Superior temporal gyrus (tissue), 1 donor: ENCODE measurements around the gene TMEM63A.
A peak's percentile ranks its signal among the peaks of the same experiment; 100 is the strongest.

Source experiments
- DNase-seq: peaks from one replicate; pipeline ENCODE4 v3.0.0-alpha.2; 2016; ENCODE audit errors: extremely low spot score

TMEM63A gene

DNA sequence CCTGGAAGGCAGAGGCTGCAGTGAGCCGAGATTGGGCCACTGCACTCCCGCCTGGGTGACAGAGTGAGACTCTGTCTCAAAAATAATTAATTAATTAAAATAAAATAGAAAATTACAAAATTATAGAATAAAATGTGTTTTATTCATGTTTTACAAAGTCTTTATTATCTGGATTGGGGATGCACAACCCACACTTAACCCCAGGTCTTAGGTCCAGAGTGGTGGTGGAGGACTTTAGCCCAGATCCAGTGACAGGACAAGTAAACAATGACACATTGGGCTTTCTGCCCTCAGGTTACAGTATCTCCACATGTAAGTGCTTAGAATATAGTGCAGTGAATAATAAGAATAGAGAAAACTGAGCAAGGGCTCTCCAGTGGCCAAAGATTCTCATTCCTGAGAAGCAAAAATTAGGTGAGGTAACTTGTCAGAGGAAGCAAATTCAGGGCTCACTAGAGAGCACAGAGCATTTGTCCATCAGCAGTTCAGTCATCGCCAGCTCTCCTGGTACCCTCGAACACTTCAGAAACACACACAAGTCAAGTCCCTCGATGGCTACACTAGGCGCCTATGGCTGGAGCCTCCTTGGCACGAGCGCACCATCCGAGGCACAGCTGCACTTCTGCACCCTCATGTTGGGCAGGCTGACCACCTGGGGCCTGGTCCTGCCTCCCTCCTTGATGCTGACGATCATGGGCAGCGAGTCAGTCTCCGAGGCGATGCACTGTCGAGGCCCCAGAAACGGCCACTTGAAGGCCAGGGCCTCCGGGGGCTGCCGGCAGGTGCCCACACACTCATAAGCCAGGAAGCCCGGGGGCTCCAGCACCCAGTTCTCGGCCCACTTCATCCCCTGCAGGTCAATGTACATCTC lies 4.2 kb upstream of the TMEM63A start:
- no peak for DNase-seq

DNA sequence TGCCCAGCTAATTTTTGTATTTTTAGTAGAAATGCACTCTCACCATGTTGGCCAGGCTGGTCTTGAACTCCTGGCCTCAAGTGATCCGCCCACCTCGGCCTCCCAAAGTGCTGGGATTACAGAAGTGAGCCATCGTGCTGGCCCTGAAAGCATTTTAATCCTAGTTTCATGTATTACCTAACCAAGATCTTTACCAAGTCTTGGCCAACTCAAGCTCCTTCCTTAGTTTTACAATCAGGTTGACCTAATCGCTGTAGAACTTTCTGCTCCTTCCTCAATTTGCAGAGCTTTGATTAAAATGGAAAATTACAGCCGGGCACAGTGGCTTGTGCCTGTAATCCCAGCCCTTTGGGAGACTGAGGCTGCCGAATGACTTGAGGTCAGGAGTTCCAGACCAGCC lies 3.2 kb upstream of the TMEM63A start:
- DNase-seq, result no peak

GRCh38 chr1:225883616-225884265 lies 1.6 kb upstream of the TMEM63A start:
- DNase-seq, result no peak

DNA sequence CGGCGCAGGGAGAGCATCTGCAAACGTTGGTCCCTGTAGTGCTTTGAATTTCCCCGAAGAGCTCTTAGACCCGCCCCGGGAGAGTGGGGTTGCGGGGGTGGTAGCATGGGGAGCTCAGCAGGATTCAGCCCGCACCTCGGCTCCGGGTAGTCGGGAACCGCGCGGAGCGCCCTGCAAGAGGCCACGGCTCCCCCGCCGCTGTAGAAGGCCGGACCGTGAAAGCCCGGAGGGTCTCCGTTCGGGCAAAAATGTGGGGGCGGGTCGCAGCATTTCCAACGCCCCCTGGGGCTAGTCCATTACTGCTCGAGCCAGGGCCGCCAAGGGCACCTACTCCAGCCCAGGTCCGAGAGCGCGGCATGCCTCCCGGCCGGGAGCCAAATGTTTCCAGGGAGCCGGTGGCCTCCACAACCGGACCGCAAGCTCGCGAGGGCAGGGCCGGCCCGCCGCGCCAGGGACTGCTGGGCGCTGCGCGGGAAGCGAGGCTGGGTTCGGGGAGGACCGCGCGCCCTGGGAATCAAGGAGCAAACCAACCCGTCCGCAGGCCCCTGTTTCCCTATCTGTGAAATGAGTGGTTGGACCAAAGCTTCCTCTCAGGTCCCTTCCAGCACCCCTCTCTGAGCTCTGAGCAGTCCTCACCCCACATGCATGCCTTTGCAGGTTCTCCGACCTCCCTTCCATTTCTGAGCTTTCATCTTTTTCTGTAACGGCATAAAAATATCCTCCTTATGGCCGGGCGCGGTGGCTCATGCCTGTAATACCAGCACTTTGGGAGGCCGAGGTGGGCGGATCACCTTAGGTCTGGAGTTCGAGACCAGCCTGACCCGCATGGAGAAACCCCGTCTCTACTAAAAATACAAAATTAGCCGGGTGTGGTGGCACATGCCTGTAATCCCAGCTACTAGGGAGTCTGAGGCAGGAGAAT lies 775 bp upstream of the TMEM63A start:
- DNase-seq, result peak; percentile 43

GRCh38 chr1:225881081-225881958 lies 860 bp downstream of the TMEM63A start:
- DNase-seq, result no peak

GRCh38 chr1:225880636-225881035 lies 1.5 kb downstream of the TMEM63A start:
- DNase-seq, result peak; percentile 66

DNA sequence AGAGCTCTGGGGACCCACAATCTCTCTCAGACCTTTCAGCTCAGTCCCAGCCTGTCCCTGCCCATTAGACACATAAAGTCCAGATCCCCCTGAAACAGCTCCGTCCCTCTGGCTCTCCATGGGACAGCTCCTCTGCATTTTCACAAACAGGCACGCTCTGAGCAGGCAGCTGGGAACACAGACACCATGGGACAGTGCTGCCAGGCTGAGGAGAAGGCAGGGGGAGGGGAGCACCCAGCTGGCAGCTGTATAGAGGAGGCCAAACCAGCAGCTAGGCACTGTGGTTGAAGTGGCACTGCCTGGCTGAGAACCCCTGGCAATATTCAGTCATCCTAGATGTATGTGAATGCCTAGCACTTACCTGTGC lies 2.0 kb downstream of the TMEM63A start:
- DNase-seq, result peak; percentile 85

DNA sequence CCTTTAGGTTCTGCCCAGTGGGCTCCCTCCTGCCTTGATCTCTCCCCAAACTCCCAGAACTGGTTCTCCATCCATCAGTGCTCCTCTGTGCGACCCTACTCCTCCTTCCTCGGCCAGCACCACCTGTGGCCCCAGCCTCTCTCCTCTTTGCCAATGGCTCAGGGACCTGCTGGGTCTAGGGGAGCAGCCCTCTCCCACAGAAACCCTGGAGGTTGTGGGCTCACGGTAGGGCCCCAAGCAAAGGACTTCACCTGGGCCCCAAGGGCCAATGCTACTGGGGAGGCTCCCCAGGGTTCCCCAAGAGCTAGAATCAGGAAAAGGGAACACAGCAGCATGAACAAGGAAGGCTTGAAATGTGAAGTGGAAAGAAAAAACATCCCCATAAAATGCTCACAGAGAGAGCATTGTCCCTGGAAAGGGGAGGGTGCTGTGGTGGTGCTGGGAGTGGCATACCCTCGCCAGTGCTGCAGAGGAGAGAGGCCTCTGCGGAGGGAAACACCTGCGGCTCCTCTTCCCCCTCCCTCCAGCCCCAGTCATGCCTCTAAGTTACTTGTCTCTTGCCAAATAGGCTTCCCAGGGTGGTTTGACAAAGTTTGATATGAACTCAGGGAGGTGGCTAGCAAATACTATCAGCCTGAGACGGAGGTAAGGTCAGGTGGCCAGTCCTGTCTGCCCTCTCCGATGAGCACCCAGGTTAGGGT lies 2.5 kb downstream of the TMEM63A start:
- peak; percentile 81 for DNase-seq

GRCh38 chr1:225878282-225878681 lies 3.9 kb downstream of the TMEM63A start:
- DNase-seq, result no peak

- DNase-seq, result peak; percentile 97
Measured at GRCh38 chr1:225877580-225877979, 4.6 kb downstream of the TMEM63A start.

- DNase-seq, result peak; percentile 61
Measured at GRCh38 chr1:225876900-225877510, 5.2 kb downstream of the TMEM63A start.

DNA sequence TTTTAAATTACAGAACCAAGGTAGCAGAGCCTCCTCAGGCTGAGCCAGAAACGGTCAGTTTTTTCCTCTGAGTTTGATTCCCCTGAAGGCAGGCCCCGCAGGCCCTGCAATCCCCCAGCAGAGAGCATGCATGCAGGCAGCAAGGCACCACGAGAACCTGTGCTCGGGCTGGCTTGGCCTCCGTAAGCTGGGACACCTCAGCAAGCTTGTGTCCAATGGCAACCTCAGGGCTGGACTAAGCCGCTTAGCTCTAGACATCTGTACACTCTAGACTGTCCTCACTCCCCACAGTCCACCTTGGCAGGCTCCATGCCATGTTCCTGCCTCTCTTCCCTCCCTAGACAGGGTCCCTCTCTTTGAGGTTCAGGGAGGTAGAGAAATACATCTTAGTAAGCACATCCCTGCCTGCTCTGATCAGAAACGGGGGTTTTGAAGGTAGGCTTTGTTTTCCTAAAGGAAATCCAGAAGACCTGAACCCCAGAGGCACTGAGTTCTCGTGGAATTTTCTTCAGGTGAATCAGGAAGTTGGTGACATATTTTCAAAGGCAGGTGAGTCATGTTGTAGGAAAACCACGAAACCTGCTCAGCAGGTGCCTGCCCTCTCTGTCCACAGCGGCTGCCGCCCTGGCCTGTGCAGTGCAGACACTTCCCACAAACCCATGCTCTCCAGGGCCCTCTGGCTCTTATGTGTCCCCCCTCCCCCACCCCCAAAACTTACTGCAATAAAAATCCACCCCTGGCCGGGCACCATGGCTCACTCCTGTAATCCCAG lies 7.0 kb downstream of the TMEM63A start:
- DNase-seq, result no peak

- no peak for DNase-seq
Measured at GRCh38 chr1:225874431-225874830, 7.7 kb downstream of the TMEM63A start.

GRCh38 chr1:225873281-225873850 lies 8.8 kb downstream of the TMEM63A start:
- no peak for DNase-seq

GRCh38 chr1:225872075-225872430 lies 10.1 kb downstream of the TMEM63A start:
- DNase-seq, result no peak

DNA sequence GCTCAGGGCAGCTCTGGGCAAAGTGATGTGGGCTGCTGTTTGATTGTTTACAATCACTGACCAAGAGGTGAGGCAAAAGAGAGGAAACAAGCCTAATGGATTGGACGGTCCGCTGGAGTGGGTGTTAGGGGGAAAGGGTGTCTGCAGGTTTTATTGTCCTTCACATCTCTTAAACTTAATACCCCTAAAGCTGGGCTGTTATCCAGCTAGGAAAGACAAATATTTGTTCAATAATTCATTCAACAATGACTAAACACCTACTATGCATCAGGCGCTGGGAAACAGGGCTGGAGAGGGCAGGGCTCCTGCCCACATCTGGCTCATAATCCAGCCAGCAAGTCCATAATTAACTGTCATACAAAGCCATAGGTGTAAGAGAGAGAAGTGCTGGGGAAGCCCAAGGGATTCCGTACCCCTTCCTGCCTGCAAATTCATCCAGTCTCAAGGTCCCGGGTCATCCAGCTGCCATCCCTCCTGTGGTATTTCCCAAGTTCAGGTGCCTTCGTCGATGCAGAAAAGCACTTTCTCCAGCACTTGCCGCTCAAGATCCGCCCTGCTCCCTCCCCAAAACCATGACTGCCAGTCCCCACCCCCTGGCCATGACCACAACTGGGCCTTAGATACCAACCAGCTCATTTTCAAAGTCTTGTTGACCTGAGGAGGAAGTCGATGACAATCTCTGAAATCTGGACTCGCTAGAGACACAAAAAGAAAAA lies 10.7 kb downstream of the TMEM63A start:
- DNase-seq, result no peak

- no peak for DNase-seq
Measured at GRCh38 chr1:225870911-225871310, 11.3 kb downstream of the TMEM63A start.

GRCh38 chr1:225868631-225869330 lies 13.4 kb downstream of the TMEM63A start:
- no peak for DNase-seq
